HG02943 (cell line): ENCODE results near the gene NAP1L2.
A peak's percentile ranks its signal among the peaks of the same experiment; 100 is the strongest.
"Not testable (repeated sequence)": the region's sequence is repeated elsewhere in the genome, so short reads cannot be mapped to it uniquely, and the experiment has no call there.

ENCODE experiments used
- ATAC-seq: cut with Tn5 transposase; IDR thresholded peaks from one replicate; pipeline ENCODE4 v1.9.1; 2021; ENCODE audit warnings: mild to moderate bottlenecking, low read depth, moderate library complexity; ENCODE audit not compliant: unreplicated experiment

Gene NAP1L2

GRCh38 chrX:73214426-73215094 is at the start of gene NAP1L2:
Gene NAP1L2, minus strand, starts transcription at chrX:73214851. Its CDS starts 359 bp downstream, at chrX:73214492.
- peak; percentile 82 for ATAC-seq

GRCh38 chrX:73262991-73263390 is 48.3 kb upstream of the NAP1L2 start:
- no peak for ATAC-seq

GRCh38 chrX:73239242-73239641 is 24.6 kb upstream of the NAP1L2 start:
- no peak for ATAC-seq

- ATAC-seq = no peak
Observed at GRCh38 chrX:73217621-73218020, 3.0 kb upstream of the NAP1L2 start.

- no peak for ATAC-seq
Observed at GRCh38 chrX:73215246-73215645, 595 bp upstream of the NAP1L2 start.

- no peak for ATAC-seq
Observed at GRCh38 chrX:73213734-73214425, 771 bp downstream of the NAP1L2 start.

- ATAC-seq = no peak
Observed at GRCh38 chrX:73206366-73206765, 8.3 kb downstream of the NAP1L2 start.

GRCh38 chrX:73182502-73183114 is 32.0 kb downstream of the NAP1L2 start:
- no peak for ATAC-seq

- ATAC-seq = not testable (repeated sequence)
Observed at GRCh38 chrX:73168945-73169344, 45.7 kb downstream of the NAP1L2 start.
